A549 treated with CpdA at 1 μM for 4 hours (cell line): ENCODE data around the gene PLXNC1. TPM values are rescaled to one million over a fixed set of nuclear protein-coding genes. Genes with fewer than 3 reads are reported as not detected.

Source experiments
- total RNA-seq: library from RNA; stranded (reverse); fragments of 200-300 nt; extraction: Qiagen RNA extraction; gene quantifications from 5 replicates; pipeline ENCODE4 v1.2.3, GENCODE V29; 2022; ENCODE audit warnings: low read depth

PLXNC1 gene
- 0.06 to 0.38 TPM (median 0.12 TPM) in 5 replicates for total RNA-seq

DNA sequence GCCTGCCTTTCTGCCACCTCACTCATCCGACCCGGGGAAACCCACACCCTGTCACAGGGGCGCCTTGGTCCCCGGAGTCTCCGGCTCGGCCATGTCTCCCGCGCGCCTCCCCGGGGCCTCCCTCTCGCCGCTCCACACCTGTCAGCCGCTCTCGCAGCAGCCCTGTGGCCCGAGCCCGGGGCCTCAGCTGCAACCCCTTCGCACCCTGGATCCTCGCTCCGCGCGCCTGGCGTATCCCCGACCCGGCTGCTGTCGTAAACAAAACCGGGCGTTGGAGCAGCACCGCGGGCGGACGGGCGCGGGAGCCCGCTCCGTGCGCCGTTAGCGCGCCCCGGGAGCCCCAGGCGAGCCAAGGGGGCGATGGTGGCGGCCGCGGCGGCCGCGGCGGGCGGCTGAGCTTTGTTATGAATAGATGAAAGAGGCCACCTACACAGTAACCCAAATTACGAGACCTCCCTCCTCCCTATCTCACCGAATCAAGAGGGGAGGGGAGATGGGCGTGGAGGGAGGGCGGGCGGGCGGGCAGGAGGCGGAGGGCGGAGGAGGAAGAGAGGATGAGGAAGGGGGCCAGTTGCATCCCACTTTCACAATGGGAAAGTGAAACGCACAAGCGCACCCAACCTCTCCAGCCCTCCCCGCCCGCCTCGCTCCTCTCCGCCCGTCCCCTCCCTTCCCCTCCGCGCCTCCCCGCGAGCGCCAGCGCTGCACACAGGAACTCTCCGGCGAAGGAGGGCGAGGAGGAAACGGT lies at the start of gene PLXNC1:
PLXNC1 (plus strand) TSS at position 587 of the 748 bp plus-strand sequence. CDS start 395 bp downstream, outside the sequence.

